GM12878 (cell line): ENCODE results near the gene ABRACL. TPM values are rescaled to one million over a fixed set of nuclear protein-coding genes. Genes with fewer than 3 reads are reported as not detected.

Experiments
- ATAC-seq: fragments of 200-7000 bp; cut with Tn5 transposase; 3 replicates; pipeline ENCODE4 v1.9.1; 2020; ENCODE audit warnings: mild to moderate bottlenecking, moderate library complexity
- BruUV-seq: library from RNA; stranded (reverse); fragments of 400-500 nt; replicated peaks from 2 replicates; lab custom pipeline; 2021; lab: Mats Ljungman, UMichigan
- CTCF ChIA-PET: fragments of 300-600 bp; sonication (Branson Sonifier 250); formaldehyde crosslinking; extraction: SDS; loops from one replicate; lab custom pipeline; 2021; ENCODE audit warnings: inconsistent platforms; lab: Yijun Ruan, JAX
- POLR2A ChIA-PET: fragments of 350-600 bp; formaldehyde crosslinking; extraction: SDS; loops from one replicate; lab custom pipeline; 2021; ENCODE audit warnings: inconsistent platforms; lab: Charles Lee
- RAD21 ChIA-PET: fragments of 300-600 bp; sonication (Branson Sonifier 250); formaldehyde crosslinking; loops from one replicate; lab custom pipeline; 2023; ENCODE audit warnings: antibody characterized with exemption; ENCODE audit not compliant: unreplicated experiment; lab: Charles Lee
- SMC1A ChIA-PET: fragments of 300-600 bp; sonication (Branson Sonifier 250); formaldehyde crosslinking; loops from one replicate; lab custom pipeline; 2023; ENCODE audit not compliant: unreplicated experiment, uncharacterized antibody; lab: Charles Lee
- DNase-seq: peaks from one replicate; pipeline ENCODE4 v3.0.0-alpha.2; 2011; ENCODE audit warnings: low read depth, low spot score
- FAIRE-seq: peaks from 3 replicates; lab custom pipeline; 2011; peaks lifted over from hg19 to GRCh38; lab: Jason Lieb, UNC
- H2AFZ ChIP-seq: 2 replicates; pipeline ENCODE4 v1.6.0; 2011; ENCODE audit warnings: low read depth, low read length, control low read depth; ENCODE audit not compliant: control insufficient read depth
- H3K27ac ChIP-seq: 2 replicates; pipeline ENCODE4 v1.5.1; 2011; ENCODE audit warnings: control low read depth; ENCODE audit not compliant: control insufficient read depth, insufficient read depth
- H3K27me3 ChIP-seq, 2 experiments: replicated peaks in 1 of 2; 2 replicates each; pipeline versions ENCODE4 v1.6.0 to v1.6.1; 2011; ENCODE audit warnings: low read length in 1 of 2; ENCODE audit not compliant: control insufficient read depth in 2 of 2, insufficient read depth in 2 of 2
- H3K36me3 ChIP-seq, 2 experiments: 2 replicates each; pipeline ENCODE4 v1.5.1; 2011; ENCODE audit warnings: low read length in 1 of 2; ENCODE audit not compliant: control insufficient read depth in 2 of 2, insufficient read depth in 2 of 2
- H3K4me1 ChIP-seq: 2 replicates; pipeline ENCODE4 v1.6.1; 2011; ENCODE audit warnings: mild to moderate bottlenecking, low read length, moderate library complexity, mixed read lengths; ENCODE audit not compliant: control insufficient read depth, insufficient read depth
- H3K4me2 ChIP-seq: 2 replicates; pipeline ENCODE4 v1.6.0; 2011; ENCODE audit warnings: control low read depth; ENCODE audit not compliant: control insufficient read depth, insufficient read depth
- H3K4me3 ChIP-seq: fragments of 200-600 bp; sonication (generic); 2 replicates; pipeline ENCODE4 v1.5.1; 2016
- H3K79me2 ChIP-seq: 2 replicates; pipeline ENCODE4 v1.6.0; 2011; ENCODE audit warnings: low read length; ENCODE audit not compliant: control insufficient read depth, insufficient read depth
- H3K9ac ChIP-seq: 2 replicates; pipeline ENCODE4 v1.8.0; 2011; ENCODE audit warnings: low read length, control low read depth, mixed read lengths; ENCODE audit not compliant: control insufficient read depth, insufficient read depth
- H3K9me3 ChIP-seq: replicated peaks from 3 replicates; pipeline ENCODE4 v1.5.1; 2011; ENCODE audit warnings: mild to moderate bottlenecking, low read length; ENCODE audit not compliant: control insufficient read depth, insufficient read depth
- H4K20me1 ChIP-seq: 2 replicates; pipeline ENCODE4 v1.6.0; 2011; ENCODE audit not compliant: control insufficient read depth, insufficient read depth
- BACH1 ChIP-seq: fragments of 450-650 bp; IDR thresholded peaks from 2 replicates; pipeline ENCODE4 v1.6.1; 2017; ENCODE audit warnings: mild to moderate bottlenecking, borderline replicate concordance
- BCL3 ChIP-seq: IDR thresholded peaks from 2 replicates; pipeline ENCODE4 v1.6.1; 2011; ENCODE audit warnings: borderline replicate concordance, low read depth, mild to moderate bottlenecking, moderate library complexity, low read length; ENCODE audit not compliant: insufficient read depth, poor library complexity, severe bottlenecking
- BCLAF1 ChIP-seq: fragments of 450-650 bp; IDR thresholded peaks from 2 replicates; pipeline ENCODE4 v1.6.1; 2017; ENCODE audit warnings: antibody characterized with exemption, mild to moderate bottlenecking, moderate library complexity
- BMI1 ChIP-seq: fragments of 450-650 bp; IDR thresholded peaks from 2 replicates; pipeline ENCODE4 v1.6.1; 2016; ENCODE audit warnings: mild to moderate bottlenecking, moderate library complexity, borderline replicate concordance
- BRCA1 ChIP-seq: IDR thresholded peaks from 2 replicates; pipeline ENCODE4 v1.6.1; 2011; ENCODE audit warnings: low read depth, low read length, improper control_type of control experiment
- CEBPZ ChIP-seq: fragments of 150-350 bp; IDR thresholded peaks from 2 replicates; pipeline ENCODE4 v1.6.1; 2016; ENCODE audit warnings: low read depth, low read length
- CREB1 ChIP-seq: IDR thresholded peaks from 2 replicates; pipeline ENCODE4 v1.6.1; 2012; ENCODE audit warnings: low read depth, mild to moderate bottlenecking, inconsistent platforms
- FOXM1 ChIP-seq: IDR thresholded peaks from 2 replicates; pipeline ENCODE4 v1.6.1; 2012; ENCODE audit warnings: low read depth, mild to moderate bottlenecking, inconsistent platforms, low read length, moderate library complexity
- KLF5 ChIP-seq: fragments of 450-650 bp; IDR thresholded peaks from 2 replicates; pipeline ENCODE4 v1.6.1; 2014; ENCODE audit warnings: mild to moderate bottlenecking; ENCODE audit not compliant: partially characterized antibody
- NR2F1 ChIP-seq: fragments of 450-650 bp; conservative IDR thresholded peaks from 2 replicates; pipeline ENCODE4 v1.6.1; 2017; ENCODE audit warnings: mild to moderate bottlenecking
- RB1 ChIP-seq: fragments of 450-650 bp; formaldehyde crosslinking; IDR thresholded peaks from 2 replicates; pipeline ENCODE4 v1.6.1; 2017; ENCODE audit warnings: mild to moderate bottlenecking, borderline replicate concordance
- SMAD5 ChIP-seq: IDR thresholded peaks from 2 replicates; pipeline ENCODE4 v1.6.1; 2016; ENCODE audit warnings: antibody characterized with exemption, low read depth
- SP1 ChIP-seq: IDR thresholded peaks from one replicate; pipeline ENCODE4 v1.6.1; 2011; ENCODE audit warnings: low read depth, low read length
- SPI1 ChIP-seq: IDR thresholded peaks from 2 replicates; pipeline ENCODE4 v1.6.1; 2011; ENCODE audit warnings: low read depth, mild to moderate bottlenecking, low read length, moderate library complexity, borderline replicate concordance; ENCODE audit not compliant: insufficient read depth
- SREBF2 ChIP-seq: IDR thresholded peaks from 2 replicates; pipeline ENCODE4 v1.6.1; 2012; ENCODE audit warnings: mild to moderate bottlenecking, low read length
- TCF12 ChIP-seq: IDR thresholded peaks from 2 replicates; pipeline ENCODE4 v1.6.1; 2011; ENCODE audit warnings: low read depth, mild to moderate bottlenecking, low read length
- TCF3 ChIP-seq: IDR thresholded peaks from 2 replicates; pipeline ENCODE4 v1.6.1; 2012; ENCODE audit warnings: low read depth, mild to moderate bottlenecking, low read length, borderline replicate concordance; ENCODE audit not compliant: insufficient read depth
- USF2 ChIP-seq: IDR thresholded peaks from 2 replicates; pipeline ENCODE4 v1.6.1; 2011; ENCODE audit warnings: low read depth, low read length, improper control_type of control experiment, borderline replicate concordance
- ZBED1 ChIP-seq: IDR thresholded peaks from 2 replicates; pipeline ENCODE4 v1.6.1; 2016; ENCODE audit warnings: borderline replicate concordance
- in situ Hi-C: fragments of 300-500 bp; cut with MboI; formaldehyde crosslinking; loops from 9 replicates; pipeline ENCODE4 v1.14.3; 2018; ENCODE audit warnings: mixed read lengths
- intact Hi-C: fragments of 100-400 bp; cut with micrococcal nuclease; formaldehyde crosslinking; loops from one replicate; pipeline ENCODE4 v1.14.2; 2022; ENCODE audit not compliant: unreplicated experiment
- polyA plus RNA-seq, 11 experiments: library from polyadenylated mRNA; depleted of rRNA in 4 of 11; unstranded in 6 of 11; stranded (reverse) in 5 of 11; fragments of >200 nt; fragmentation: Nextera tagmentation in 4 of 11; fragmentation: Illumina TruSeq in 1 of 11; extraction: Ambion mirVana in 4 of 11; extraction: Trizol in 1 of 11; gene quantifications; 1 replicate in 1 of 11; 2 replicates in 10 of 11; pipeline versions ENCODE4 v1.2.1 to v1.2.3, GENCODE V29; 2011 to 2016; ENCODE audit warnings: inconsistent platforms in 2 of 11, missing spikeins in 2 of 11, low read depth in 1 of 11
- total RNA-seq, 4 experiments: library from RNA; depleted of rRNA in 3 of 4; stranded (reverse); fragments of >200 nt in 3 of 4; fragmentation: Illumina TruSeq in 1 of 4; extraction: Trizol in 1 of 4; gene quantifications; 2 replicates each; pipeline versions ENCODE4 v1.2.1 to v1.2.3, GENCODE V29; 2013 to 2021

ABRACL gene
- total and polyA plus RNA-seq, 10 of the 15 experiments (the other 5 are each of a cell fraction or from before 2014, with no cell fraction given), result 111 to 647 (median 192) TPM

GRCh38 chr6:139060332-139060731, 31.8 kb downstream of the ABRACL start:
- no TSS peak for BruUV-seq

More at GRCh38 chr6:139060332-139060731, 31.8 kb downstream of the ABRACL start:
- Histone ChIP-seq H3K4me3 (no peak overlapping the region), H3K36me3 (no peaks in the 10 kb centered on the region), H4K20me1 (no peaks in the 10 kb centered on the region), H3K27me3 (no peaks in the 10 kb centered on the region), H3K4me2 (no peak overlapping the region), H3K27ac (no peak overlapping the region), H3K4me1 (no peaks in the 10 kb centered on the region), H3K9ac (no peak overlapping the region), H3K9me3 (no peaks in the 10 kb centered on the region), H3K79me2 (no peaks in the 10 kb centered on the region), H2AFZ (no peak overlapping the region)
- POLR2A ChIA-PET, result no interaction called here
- TF ChIP-seq TCF12, result no peak
- no peak for TF ChIP-seq BACH1
- no peak for TF ChIP-seq SPI1
- TF ChIP-seq CEBPZ, result no peak
- TF ChIP-seq FOXM1, result no peak
- no peak for TF ChIP-seq SP1
- TF ChIP-seq BRCA1, result no peak
- no peak for TF ChIP-seq ZBED1
- no peak for TF ChIP-seq BCLAF1
- no peak for TF ChIP-seq BCL3
- no peak for TF ChIP-seq BMI1
- TF ChIP-seq SREBF2, result no peak
- no peak for TF ChIP-seq CREB1
- TF ChIP-seq TCF3, result no peak
- no peak for TF ChIP-seq RB1
- TF ChIP-seq KLF5, result no peak
- no peak for TF ChIP-seq SMAD5
- TF ChIP-seq NR2F1, result no peak
- no peak for TF ChIP-seq USF2
- FAIRE-seq, result no peak
- CTCF ChIA-PET, result no interaction called here
- in situ Hi-C loops, result no loop called here
- no peak for DNase-seq
- RAD21 ChIA-PET, result no interaction called here
- intact Hi-C loops, result no loop called here
- SMC1A ChIA-PET, result interaction anchor here (1.4 kb wide), 1 partner anchor 10 kb away, joined by 3 read pairs; no protein-coding TSS in a partner anchor
- ATAC-seq, result no peak
